ENCODE results near the gene MTMR4.
A peak's percentile ranks its signal among the peaks of the same experiment; 100 is the strongest.
"Not testable (repeated sequence)": the region's sequence is repeated elsewhere in the genome, so short reads cannot be mapped to it uniquely, and the experiment has no call there.

The MTMR4 gene

GRCh38 chr17:58513965-58514769, at the start of gene MTMR4:
TSS of gene MTMR4 (minus strand) at chr17:58514638. CDS start at chr17:58514407, 231 bp downstream.
- DNase-seq: peak; percentile 18 to 57 (median 35)

- DNase-seq: no peak
Measured at GRCh38 chr17:58560511-58560910, 46.1 kb upstream of the MTMR4 start.

GRCh38 chr17:58557981-58558380, 43.5 kb upstream of the MTMR4 start:
- DNase-seq: no peak

GRCh38 chr17:58556833-58557250, 42.4 kb upstream of the MTMR4 start:
- no peak for DNase-seq

- DNase-seq: not testable (repeated sequence)
Measured at GRCh38 chr17:58555109-58555508, 40.7 kb upstream of the MTMR4 start.

- no peak for DNase-seq
Measured at GRCh38 chr17:58541249-58541648, 26.8 kb upstream of the MTMR4 start.

- no peak for DNase-seq
Measured at GRCh38 chr17:58539698-58540097, 25.3 kb upstream of the MTMR4 start.

- DNase-seq: no peak
Measured at GRCh38 chr17:58538811-58539409, 24.5 kb upstream of the MTMR4 start.

GRCh38 chr17:58537266-58537665, 22.8 kb upstream of the MTMR4 start:
- no peak for DNase-seq

GRCh38 chr17:58536542-58536941, 22.1 kb upstream of the MTMR4 start:
- DNase-seq: no peak

- DNase-seq: no peak
Measured at GRCh38 chr17:58535431-58535830, 21.0 kb upstream of the MTMR4 start.

GRCh38 chr17:58534901-58535421, 20.5 kb upstream of the MTMR4 start:
- DNase-seq: no peak

GRCh38 chr17:58534331-58534730, 19.9 kb upstream of the MTMR4 start:
- no peak for DNase-seq

- no peak for DNase-seq
Measured at GRCh38 chr17:58533616-58534188, 19.3 kb upstream of the MTMR4 start.

GRCh38 chr17:58532555-58532951, 18.1 kb upstream of the MTMR4 start:
- DNase-seq: no peak

- peak in 3 of 4 experiments; percentile 10 to 61 (median 16) for DNase-seq
Measured at GRCh38 chr17:58531661-58532554, 17.5 kb upstream of the MTMR4 start.

- DNase-seq: no peak
Measured at GRCh38 chr17:58531122-58531521, 16.7 kb upstream of the MTMR4 start.

GRCh38 chr17:58530655-58531054, 16.2 kb upstream of the MTMR4 start:
- no peak for DNase-seq

- no peak for DNase-seq
Measured at GRCh38 chr17:58529275-58529674, 14.8 kb upstream of the MTMR4 start.

GRCh38 chr17:58528443-58528842, 14.0 kb upstream of the MTMR4 start:
- no peak for DNase-seq

- DNase-seq: no peak
Measured at GRCh38 chr17:58527949-58528348, 13.5 kb upstream of the MTMR4 start.

GRCh38 chr17:58527306-58527705, 12.9 kb upstream of the MTMR4 start:
- DNase-seq: no peak

- DNase-seq: no peak
Measured at GRCh38 chr17:58525239-58525638, 10.8 kb upstream of the MTMR4 start.
